ENCODE measurements around the gene PPME1.

Gene PPME1

DNA sequence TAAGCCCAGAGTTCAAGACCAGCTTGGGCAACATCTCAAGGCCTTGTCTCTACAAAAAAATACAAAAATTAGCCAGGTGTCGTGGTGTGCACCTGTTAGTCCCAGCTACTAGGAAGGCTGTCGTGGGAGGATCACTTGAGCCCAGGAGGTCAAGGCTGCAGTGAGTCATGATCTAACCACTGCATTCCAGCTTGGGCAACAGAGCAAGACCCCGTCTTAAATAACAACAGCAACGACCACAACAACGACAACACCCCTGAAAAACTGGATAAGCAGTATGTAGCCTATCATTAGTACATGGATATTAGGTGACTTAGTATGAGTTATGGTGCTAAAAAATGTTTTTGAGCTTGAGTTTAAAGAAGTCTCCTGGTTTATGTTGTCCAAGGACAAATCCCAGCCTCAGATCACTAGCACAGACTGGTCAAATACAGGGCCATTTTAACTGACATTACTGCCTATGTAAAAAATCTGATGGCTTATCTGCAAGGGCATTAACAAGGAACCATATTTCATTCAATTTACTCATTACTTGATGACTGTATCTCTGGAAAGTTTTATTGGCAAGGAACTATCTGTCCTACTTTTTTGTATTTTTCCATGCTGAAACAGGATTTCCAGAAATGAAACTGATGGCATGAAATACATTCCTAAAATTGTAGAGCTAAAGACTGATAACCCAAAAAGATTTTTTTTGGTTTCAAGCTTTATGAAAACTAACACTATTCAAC lies 23.7 kb upstream of the PPME1 start:
- Histone ChIP-seq H2AFZ (ENCODE audit: insufficient read depth, low read length, poor library complexity) (no peak overlapping the region), H3K9ac (ENCODE audit: low read length) (no peak overlapping the region), H3K27ac (ENCODE audit: low read depth, low read length) (no peak overlapping the region), H2BK120ac (ENCODE audit: insufficient read depth, low read length, poor library complexity) (no peak overlapping the region), H3K14ac (ENCODE audit: low read length) (no peak overlapping the region), H2BK5ac (ENCODE audit: low read depth, low read length, poor library complexity) (no peak overlapping the region), H3K23ac (ENCODE audit: low read length) (no peak overlapping the region), H2BK12ac (ENCODE audit: low read length) (no peak overlapping the region), H4K91ac (ENCODE audit: low read depth, low read length) (no peak overlapping the region), H3K79me2 (ENCODE audit: control insufficient read depth, insufficient read depth, low read length, poor library complexity) (no peaks in the 10 kb centered on the region), H2AK5ac (ENCODE audit: low read length) (no peak overlapping the region), H3K27me3 (ENCODE audit: insufficient read depth, low read length) (no peaks in the 10 kb centered on the region), H3K4ac (ENCODE audit: low read depth, low read length) (no peak overlapping the region), H3K18ac (ENCODE audit: low read length) (no peak overlapping the region), H4K8ac (ENCODE audit: low read depth, low read length) (no peak overlapping the region), H3K4me3 (ENCODE audit: low read depth, low read length) (no peak overlapping the region), H4K12ac (ENCODE audit: low read depth, low read length) (no peak overlapping the region), H3K36me3 (ENCODE audit: control insufficient read depth in 1 of 2, insufficient read depth in 2 of 2, low read length in 2 of 2) (no peaks in the 10 kb centered on the region), H3K9me3 (ENCODE audit: insufficient read depth, low read depth, low read length) (no peaks in the 10 kb centered on the region), H3K79me1 (ENCODE audit: low read length) (peaks cover 1% of the 10 kb centered on the region), H3K4me1 (ENCODE audit: control insufficient read depth in 1 of 2, insufficient read depth in 2 of 2, low read length in 2 of 2) (peaks cover 3 to 4% of the 10 kb centered on the region in 2 experiments), H3K4me2 (ENCODE audit: low read length) (no peak overlapping the region)
- peak in 1 of 2 donors; percentile 51 for DNase-seq
- no CpG with 5 or more reads among the region's 5 CpGs for whole genome bisulfite sequencing (ENCODE audit: extremely low coverage, insufficient coverage, insufficient read length)

- Histone ChIP-seq H3K4me1 (ENCODE audit: control insufficient read depth in 1 of 2, insufficient read depth in 2 of 2, low read length in 2 of 2) (peaks cover 0 to 2% of the 10 kb centered on the region in 2 experiments), H3K14ac (ENCODE audit: low read length) (no peak overlapping the region), H4K12ac (ENCODE audit: low read depth, low read length) (no peak overlapping the region), H3K4me3 (ENCODE audit: low read depth, low read length) (no peak overlapping the region), H3K4ac (ENCODE audit: low read depth, low read length) (no peak overlapping the region), H3K9me3 (ENCODE audit: insufficient read depth, low read depth, low read length) (no peaks in the 10 kb centered on the region), H2BK120ac (ENCODE audit: insufficient read depth, low read length, poor library complexity) (no peak overlapping the region), H2BK5ac (ENCODE audit: low read depth, low read length, poor library complexity) (no peak overlapping the region), H3K27me3 (ENCODE audit: insufficient read depth, low read length) (no peaks in the 10 kb centered on the region), H3K36me3 (ENCODE audit: control insufficient read depth in 1 of 2, insufficient read depth in 2 of 2, low read length in 2 of 2) (peaks cover 0 to under 1% of the 10 kb centered on the region in 2 experiments), H2BK12ac (ENCODE audit: low read length) (no peak overlapping the region), H3K79me1 (ENCODE audit: low read length) (no peaks in the 10 kb centered on the region), H4K8ac (ENCODE audit: low read depth, low read length) (no peak overlapping the region), H3K9ac (ENCODE audit: low read length) (no peak overlapping the region), H3K4me2 (ENCODE audit: low read length) (no peak overlapping the region), H3K27ac (ENCODE audit: low read depth, low read length) (no peak overlapping the region), H3K23ac (ENCODE audit: low read length) (no peak overlapping the region), H3K18ac (ENCODE audit: low read length) (no peak overlapping the region), H3K79me2 (ENCODE audit: control insufficient read depth, insufficient read depth, low read length, poor library complexity) (no peaks in the 10 kb centered on the region), H2AFZ (ENCODE audit: insufficient read depth, low read length, poor library complexity) (no peak overlapping the region), H2AK5ac (ENCODE audit: low read length) (no peak overlapping the region), H4K91ac (ENCODE audit: low read depth, low read length) (no peak overlapping the region)
- no peak for DNase-seq
Measured at GRCh38 chr11:74153224-74153623, 17.9 kb upstream of the PPME1 start.

DNA sequence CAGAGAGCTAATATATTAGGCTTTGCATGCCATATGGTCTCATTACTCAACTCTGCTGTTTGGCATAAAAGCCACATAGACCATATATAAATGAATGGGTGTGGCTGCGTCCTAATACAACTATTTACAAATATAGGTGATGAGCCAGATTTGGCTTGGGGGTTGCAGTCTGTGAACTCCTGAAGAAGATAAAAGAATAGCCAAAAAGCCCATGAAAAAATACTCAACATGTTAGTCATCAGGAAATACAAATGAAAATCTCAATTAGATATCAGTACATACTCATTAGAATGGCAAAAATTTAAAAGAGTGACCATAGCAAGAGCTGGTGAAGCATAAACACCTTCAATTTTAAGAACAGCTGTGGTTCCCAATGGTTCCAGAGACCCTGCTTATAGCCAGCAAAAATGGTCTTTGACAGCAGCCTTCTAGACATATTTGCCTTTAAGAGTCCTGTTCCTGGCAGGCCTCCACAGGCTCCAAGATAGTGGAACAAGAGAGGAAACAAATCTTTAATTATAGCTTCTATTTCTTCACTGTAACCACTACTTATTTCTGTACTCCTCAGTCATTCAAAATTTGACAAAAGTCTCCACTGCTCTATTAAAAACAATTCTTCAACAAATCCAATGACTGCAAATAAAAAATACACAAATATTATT lies 16.3 kb upstream of the PPME1 start:
- H3K14ac ChIP-seq (ENCODE audit: low read length) = no peak overlapping the region
- H2AK5ac ChIP-seq (ENCODE audit: low read length) = no peak overlapping the region
- no peaks in the 10 kb centered on the region for H3K27me3 ChIP-seq (ENCODE audit: insufficient read depth, low read length)
- H3K79me2 ChIP-seq (ENCODE audit: control insufficient read depth, insufficient read depth, low read length, poor library complexity) = no peaks in the 10 kb centered on the region
- H3K4ac ChIP-seq (ENCODE audit: low read depth, low read length) = no peak overlapping the region
- peaks cover 0 to 3% of the 10 kb centered on the region in 2 experiments for H3K36me3 ChIP-seq (ENCODE audit: control insufficient read depth in 1 of 2, insufficient read depth in 2 of 2, low read length in 2 of 2)
- no peak overlapping the region for H2BK5ac ChIP-seq (ENCODE audit: low read depth, low read length, poor library complexity)
- H4K91ac ChIP-seq (ENCODE audit: low read depth, low read length) = no peak overlapping the region
- no peak overlapping the region for H4K8ac ChIP-seq (ENCODE audit: low read depth, low read length)
- no peak overlapping the region for H3K4me2 ChIP-seq (ENCODE audit: low read length)
- H3K4me1 ChIP-seq (ENCODE audit: control insufficient read depth in 1 of 2, insufficient read depth in 2 of 2, low read length in 2 of 2) = no peaks in the 10 kb centered on the region
- no peak overlapping the region for H3K4me3 ChIP-seq (ENCODE audit: low read depth, low read length)
- no peak overlapping the region for H3K18ac ChIP-seq (ENCODE audit: low read length)
- no peak for DNase-seq
- no peak overlapping the region for H4K12ac ChIP-seq (ENCODE audit: low read depth, low read length)
- no peak overlapping the region for H2BK120ac ChIP-seq (ENCODE audit: insufficient read depth, low read length, poor library complexity)
- H3K9ac ChIP-seq (ENCODE audit: low read length) = no peak overlapping the region
- H3K27ac ChIP-seq (ENCODE audit: low read depth, low read length) = no peak overlapping the region
- H3K23ac ChIP-seq (ENCODE audit: low read length) = no peak overlapping the region
- H2BK12ac ChIP-seq (ENCODE audit: low read length) = no peak overlapping the region
- no peaks in the 10 kb centered on the region for H3K79me1 ChIP-seq (ENCODE audit: low read length)
- WGBS (ENCODE audit: extremely low coverage, insufficient coverage, insufficient read length) = no CpG with 5 or more reads among the region's 1 CpG
- H2AFZ ChIP-seq (ENCODE audit: insufficient read depth, low read length, poor library complexity) = no peak overlapping the region
- H3K9me3 ChIP-seq (ENCODE audit: insufficient read depth, low read depth, low read length) = no peaks in the 10 kb centered on the region

DNA sequence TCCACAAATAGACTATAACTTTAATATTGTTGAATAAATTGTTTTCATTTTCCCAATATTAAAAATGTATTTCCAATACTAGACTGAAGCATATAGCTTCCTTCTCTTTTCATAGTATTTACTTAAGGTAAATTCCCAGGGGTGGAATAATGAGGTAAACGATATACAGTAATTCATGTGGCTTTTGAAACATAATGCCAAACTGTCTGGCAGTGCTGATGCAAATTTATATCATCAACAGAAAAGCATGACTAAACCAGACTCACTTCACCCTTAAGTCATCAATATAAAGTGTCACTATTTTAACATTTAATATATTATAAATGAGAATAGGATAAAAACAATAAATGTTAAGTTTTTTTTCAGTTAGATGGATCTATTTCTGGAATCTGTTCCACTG lies 13.9 kb upstream of the PPME1 start:
- no peak overlapping the region for H2BK120ac ChIP-seq (ENCODE audit: insufficient read depth, low read length, poor library complexity)
- no peak overlapping the region for H3K4me3 ChIP-seq (ENCODE audit: low read depth, low read length)
- H3K4ac ChIP-seq (ENCODE audit: low read depth, low read length) = no peak overlapping the region
- no peaks in the 10 kb centered on the region for H3K4me1 ChIP-seq (ENCODE audit: control insufficient read depth in 1 of 2, insufficient read depth in 2 of 2, low read length in 2 of 2)
- H3K18ac ChIP-seq (ENCODE audit: low read length) = no peak overlapping the region
- no peak for DNase-seq
- no CpG with 5 or more reads among the region's 1 CpG for WGBS (ENCODE audit: extremely low coverage, insufficient coverage, insufficient read length)
- H3K23ac ChIP-seq (ENCODE audit: low read length) = no peak overlapping the region
- no peaks in the 10 kb centered on the region for H3K9me3 ChIP-seq (ENCODE audit: insufficient read depth, low read depth, low read length)
- peaks cover 0 to 5% of the 10 kb centered on the region in 2 experiments for H3K36me3 ChIP-seq (ENCODE audit: control insufficient read depth in 1 of 2, insufficient read depth in 2 of 2, low read length in 2 of 2)
- no peak overlapping the region for H4K12ac ChIP-seq (ENCODE audit: low read depth, low read length)
- H3K79me1 ChIP-seq (ENCODE audit: low read length) = no peaks in the 10 kb centered on the region
- no peak overlapping the region for H2AFZ ChIP-seq (ENCODE audit: insufficient read depth, low read length, poor library complexity)
- no peak overlapping the region for H2AK5ac ChIP-seq (ENCODE audit: low read length)
- no peak overlapping the region for H4K8ac ChIP-seq (ENCODE audit: low read depth, low read length)
- H4K91ac ChIP-seq (ENCODE audit: low read depth, low read length) = no peak overlapping the region
- H3K14ac ChIP-seq (ENCODE audit: low read length) = no peak overlapping the region
- H2BK12ac ChIP-seq (ENCODE audit: low read length) = no peak overlapping the region
- H3K4me2 ChIP-seq (ENCODE audit: low read length) = no peak overlapping the region
- H3K27me3 ChIP-seq (ENCODE audit: insufficient read depth, low read length) = no peaks in the 10 kb centered on the region
- H3K79me2 ChIP-seq (ENCODE audit: control insufficient read depth, insufficient read depth, low read length, poor library complexity) = no peaks in the 10 kb centered on the region
- H3K9ac ChIP-seq (ENCODE audit: low read length) = no peak overlapping the region
- no peak overlapping the region for H3K27ac ChIP-seq (ENCODE audit: low read depth, low read length)
- no peak overlapping the region for H2BK5ac ChIP-seq (ENCODE audit: low read depth, low read length, poor library complexity)

All from trophoblast cell (in vitro differentiated cells and primary cell).